Measurements from ENCODE around the gene ITGB5.

DNA sequence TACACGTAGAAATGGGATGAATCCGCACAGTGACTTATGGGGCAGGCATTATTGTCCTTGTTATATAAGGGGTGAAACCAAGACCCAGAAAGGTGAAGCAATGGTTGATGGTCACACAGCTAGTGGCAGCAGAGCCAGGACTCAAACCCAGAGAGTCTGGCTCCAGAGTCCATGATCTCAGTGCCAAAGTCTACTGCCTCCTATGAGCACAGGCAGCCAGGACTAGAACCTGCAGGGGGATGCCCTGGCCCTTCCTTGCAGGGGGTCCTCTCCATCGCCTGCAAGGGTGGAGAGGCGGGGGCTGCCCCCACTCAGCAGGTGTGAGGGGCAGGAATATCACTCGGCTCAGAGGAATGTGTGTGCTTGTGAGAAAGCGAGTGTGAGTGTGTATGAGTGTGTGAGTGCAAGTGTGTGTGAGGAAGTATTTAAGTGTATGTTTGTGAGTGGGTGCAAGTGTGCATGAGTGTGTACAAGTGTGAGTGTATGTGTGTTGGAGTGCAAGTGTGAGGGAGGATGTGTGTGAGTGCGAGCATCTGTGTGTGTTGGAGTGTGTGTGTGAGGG is 112.2 kb downstream of the ITGB5 start:
- TF ChIP-seq POLR2A (IDR thresholded peaks at IDR 0.05; ENCODE audit: low read depth, low read length) = no peak
- TF ChIP-seq, protein P1, sequence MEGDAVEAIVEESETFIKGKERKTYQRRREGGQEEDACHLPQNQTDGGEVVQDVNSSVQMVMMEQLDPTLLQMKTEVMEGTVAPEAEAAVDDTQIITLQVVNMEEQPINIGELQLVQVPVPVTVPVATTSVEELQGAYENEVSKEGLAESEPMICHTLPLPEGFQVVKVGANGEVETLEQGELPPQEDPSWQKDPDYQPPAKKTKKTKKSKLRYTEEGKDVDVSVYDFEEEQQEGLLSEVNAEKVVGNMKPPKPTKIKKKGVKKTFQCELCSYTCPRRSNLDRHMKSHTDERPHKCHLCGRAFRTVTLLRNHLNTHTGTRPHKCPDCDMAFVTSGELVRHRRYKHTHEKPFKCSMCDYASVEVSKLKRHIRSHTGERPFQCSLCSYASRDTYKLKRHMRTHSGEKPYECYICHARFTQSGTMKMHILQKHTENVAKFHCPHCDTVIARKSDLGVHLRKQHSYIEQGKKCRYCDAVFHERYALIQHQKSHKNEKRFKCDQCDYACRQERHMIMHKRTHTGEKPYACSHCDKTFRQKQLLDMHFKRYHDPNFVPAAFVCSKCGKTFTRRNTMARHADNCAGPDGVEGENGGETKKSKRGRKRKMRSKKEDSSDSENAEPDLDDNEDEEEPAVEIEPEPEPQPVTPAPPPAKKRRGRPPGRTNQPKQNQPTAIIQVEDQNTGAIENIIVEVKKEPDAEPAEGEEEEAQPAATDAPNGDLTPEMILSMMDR (IDR thresholded peaks at IDR 0.05; ENCODE audit: extremely low read depth in 1 of 2, insufficient read depth in 1 of 2, low read depth in 1 of 2, low read length in 2 of 2) = no peak

All from endothelial cell of umbilical vein (primary cell).